Measurements from ENCODE around the gene GNRH2.
"Not testable (repeated sequence)": the region's sequence is repeated elsewhere in the genome, so short reads cannot be mapped to it uniquely, and the experiment has no call there.

Gene GNRH2

DNA sequence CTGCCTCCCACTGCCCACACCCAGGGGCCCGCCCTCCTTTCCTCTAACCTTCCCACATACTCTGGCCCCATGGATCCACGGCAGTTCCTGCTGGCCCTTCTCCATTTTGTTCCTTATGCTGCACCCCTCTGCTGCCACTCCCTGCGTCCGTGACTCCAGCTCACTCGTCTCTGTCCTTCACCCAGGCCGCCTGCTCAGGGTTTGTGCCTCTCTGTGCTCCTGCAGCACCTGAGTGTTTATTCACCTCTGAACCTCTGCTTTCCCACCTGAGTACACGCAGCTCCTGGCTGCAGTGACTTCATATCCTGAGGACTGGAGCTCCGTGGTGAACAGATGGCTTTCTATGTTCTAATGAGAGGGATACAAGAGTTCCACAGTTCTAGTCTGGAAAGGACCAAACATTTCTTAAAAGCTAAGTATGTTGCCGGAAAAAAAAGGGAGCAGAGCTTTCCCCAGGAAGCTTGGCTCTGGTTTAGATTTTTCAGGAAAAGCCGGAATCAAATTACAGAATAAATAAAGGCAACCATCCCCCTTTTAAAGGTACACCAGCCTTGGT is 1.5 kb upstream of the GNRH2 start:
- DNase-seq (ENCODE audit: low read depth in 1 of 2, low spot score in 1 of 2): no peak

DNA sequence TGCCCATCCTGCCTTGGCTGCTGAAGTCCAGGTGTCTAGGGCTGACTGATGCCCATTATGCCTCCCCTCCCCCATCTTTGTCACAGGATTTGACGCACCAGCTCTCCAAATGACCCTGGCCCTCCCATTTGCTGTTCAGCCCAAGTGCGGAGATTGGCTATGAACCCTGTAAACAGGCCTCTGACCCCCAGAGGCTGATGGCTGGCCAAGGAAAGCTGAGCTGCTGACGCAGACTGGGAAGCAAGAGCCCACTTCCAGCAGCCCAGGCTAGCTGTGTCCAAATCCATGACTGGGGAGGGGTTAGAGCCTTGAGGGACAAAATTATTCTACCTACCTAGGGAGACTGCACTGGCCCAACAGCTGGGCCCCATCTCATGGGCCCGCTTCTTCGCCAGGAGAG is 797 bp upstream of the GNRH2 start:
- DNase-seq (ENCODE audit: low read depth in 1 of 2, low spot score in 1 of 2): no peak

DNA sequence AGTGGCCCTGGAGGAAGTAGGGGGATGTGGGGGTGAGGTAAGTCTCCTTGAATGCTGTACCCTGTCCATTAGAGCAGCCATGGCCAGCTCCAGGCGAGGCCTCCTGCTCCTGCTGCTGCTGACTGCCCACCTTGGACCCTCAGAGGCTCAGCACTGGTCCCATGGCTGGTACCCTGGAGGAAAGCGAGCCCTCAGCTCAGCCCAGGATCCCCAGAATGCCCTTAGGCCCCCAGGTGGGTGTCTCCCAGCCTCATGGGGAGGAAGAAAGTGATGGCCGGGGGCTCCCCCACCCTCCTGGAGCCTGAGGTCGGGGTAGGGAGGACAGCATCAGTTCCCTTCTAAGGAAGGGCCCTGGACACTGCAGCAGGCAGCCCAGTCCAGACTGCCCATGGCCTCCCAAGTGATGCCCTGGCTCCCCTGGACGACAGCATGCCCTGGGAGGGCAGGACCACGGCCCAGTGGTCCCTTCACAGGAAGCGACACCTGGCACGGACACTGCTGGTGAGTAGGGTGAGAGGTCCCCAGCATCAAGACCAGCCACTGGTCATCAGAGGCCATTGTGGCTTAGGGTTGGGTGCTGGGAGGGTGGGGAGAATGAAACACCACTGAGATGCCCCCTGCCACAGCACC is 1.0 kb downstream of the GNRH2 start:
- no peak for DNase-seq (ENCODE audit: low read depth in 1 of 2, low spot score in 1 of 2)

DNA sequence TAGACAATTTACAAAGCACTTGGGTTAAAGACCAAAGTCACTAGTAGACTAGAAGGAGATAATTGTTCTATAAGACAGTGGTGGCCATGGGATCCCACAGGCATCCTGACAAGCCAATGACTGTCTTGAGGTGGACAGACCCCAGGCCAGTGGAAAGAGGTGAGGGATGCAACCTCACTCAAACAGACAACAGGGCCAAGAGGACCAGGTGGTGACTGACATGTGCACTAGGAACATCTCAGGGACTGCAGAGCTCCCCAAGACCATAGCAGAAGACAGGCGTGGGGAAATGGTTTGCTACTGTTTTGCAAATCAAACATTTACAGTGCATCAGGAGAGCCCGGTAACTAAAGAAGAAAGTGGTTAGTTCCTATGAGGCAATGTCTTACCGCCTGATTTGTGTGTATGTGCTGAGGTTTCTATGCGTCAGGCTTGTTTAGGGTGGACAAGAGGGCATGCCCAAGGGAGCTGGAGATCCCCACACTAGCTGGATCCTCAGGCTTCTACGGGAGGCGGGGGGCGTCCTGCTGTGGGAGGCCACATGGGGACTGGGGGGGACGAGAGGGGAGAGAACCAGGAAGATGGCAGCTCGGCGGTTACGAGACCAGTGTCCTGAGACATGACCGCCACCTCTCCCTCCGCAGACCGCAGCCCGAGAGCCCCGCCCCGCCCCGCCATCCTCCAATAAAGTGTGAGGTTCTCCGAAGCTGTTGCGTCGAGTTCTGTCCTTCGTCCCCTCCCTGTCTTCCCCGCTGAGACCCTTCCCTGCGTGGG is 1.8 kb downstream of the GNRH2 start:
- DNase-seq (ENCODE audit: low read depth in 1 of 2, low spot score in 1 of 2): no peak

DNA sequence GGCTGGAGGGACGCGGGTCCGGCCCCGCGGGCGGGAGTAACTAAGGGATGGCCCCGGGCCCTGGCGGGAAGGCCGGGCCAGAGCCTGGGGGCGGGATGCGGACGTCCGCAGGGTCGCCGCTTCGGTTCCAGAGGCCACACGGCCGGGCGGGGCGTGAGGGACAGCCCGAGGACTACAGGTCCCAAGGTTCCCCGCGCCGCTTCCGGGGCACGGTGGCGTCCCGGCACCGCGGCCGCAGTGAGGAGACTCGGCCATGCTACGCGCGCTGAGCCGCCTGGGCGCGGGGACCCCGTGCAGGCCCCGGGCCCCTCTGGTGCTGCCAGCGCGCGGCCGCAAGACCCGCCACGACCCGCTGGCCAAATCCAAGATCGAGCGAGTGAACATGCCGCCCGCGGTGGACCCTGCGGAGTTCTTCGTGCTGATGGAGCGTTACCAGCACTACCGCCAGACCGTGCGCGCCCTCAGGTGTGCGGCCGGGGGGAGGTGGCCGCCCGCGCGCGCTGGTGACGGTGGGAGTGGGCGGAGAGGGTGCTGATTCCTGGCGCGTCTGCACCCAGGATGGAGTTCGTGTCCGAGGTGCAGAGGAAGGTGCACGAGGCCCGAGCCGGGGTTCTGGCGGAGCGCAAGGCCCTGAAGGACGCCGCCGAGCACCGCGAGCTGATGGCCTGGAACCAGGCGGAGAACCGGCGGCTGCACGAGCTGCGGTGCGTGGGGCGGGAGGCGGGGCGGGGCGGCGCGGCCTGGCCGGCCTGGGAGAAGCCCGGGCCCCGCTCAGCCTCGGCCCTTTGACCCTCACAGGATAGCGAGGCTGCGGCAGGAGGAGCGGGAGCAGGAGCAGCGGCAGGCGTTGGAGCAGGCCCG is 2.6 kb downstream of the GNRH2 start, which contains the start of gene MRPS26:
MRPS26 (plus strand) TSS at position 237 of the 861 bp plus-strand sequence; CDS start at position 254, 17 bp downstream.
- DNase-seq (ENCODE audit: low read depth in 1 of 2, low spot score in 1 of 2): peak; percentile 56 to 74

DNA sequence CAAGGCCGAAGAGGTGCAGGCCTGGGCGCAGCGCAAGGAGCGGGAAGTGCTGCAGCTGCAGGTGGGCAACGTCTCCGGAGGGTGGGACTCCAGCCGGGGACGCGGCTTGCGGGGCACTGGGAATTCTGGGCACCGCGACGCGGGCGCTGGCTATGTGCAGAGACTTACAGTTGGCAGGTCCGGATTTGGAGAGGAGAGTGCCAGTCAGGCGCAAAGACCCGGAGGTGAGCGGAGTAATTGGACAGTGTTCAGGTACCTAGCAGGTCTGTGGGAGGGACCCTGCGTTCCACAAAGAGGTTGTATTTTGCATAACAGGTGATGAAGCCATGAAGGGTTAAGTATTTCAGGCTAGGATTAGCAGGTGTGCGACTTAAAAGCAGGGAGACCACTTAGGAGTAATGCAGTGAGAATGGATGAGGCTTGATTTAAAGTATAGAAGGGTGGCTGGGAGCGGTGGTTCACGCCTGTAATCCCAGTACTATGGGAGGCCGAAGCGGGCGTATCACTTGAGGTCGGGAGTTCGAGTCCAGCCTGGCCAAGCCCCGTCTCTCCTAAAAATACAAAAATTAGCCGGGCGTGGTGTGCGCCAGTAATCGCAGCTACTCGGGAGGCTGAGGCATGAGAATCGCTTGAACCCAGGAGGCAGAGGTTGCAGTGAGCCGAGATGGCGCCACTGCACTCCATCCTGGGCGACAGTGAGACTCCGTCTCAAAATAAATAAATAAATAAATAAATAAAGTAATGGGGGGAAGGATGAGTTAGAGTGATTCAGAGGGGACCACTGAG is 3.4 kb downstream of the GNRH2 start:
- no peak for DNase-seq (ENCODE audit: low read depth in 1 of 2, low spot score in 1 of 2)

DNA sequence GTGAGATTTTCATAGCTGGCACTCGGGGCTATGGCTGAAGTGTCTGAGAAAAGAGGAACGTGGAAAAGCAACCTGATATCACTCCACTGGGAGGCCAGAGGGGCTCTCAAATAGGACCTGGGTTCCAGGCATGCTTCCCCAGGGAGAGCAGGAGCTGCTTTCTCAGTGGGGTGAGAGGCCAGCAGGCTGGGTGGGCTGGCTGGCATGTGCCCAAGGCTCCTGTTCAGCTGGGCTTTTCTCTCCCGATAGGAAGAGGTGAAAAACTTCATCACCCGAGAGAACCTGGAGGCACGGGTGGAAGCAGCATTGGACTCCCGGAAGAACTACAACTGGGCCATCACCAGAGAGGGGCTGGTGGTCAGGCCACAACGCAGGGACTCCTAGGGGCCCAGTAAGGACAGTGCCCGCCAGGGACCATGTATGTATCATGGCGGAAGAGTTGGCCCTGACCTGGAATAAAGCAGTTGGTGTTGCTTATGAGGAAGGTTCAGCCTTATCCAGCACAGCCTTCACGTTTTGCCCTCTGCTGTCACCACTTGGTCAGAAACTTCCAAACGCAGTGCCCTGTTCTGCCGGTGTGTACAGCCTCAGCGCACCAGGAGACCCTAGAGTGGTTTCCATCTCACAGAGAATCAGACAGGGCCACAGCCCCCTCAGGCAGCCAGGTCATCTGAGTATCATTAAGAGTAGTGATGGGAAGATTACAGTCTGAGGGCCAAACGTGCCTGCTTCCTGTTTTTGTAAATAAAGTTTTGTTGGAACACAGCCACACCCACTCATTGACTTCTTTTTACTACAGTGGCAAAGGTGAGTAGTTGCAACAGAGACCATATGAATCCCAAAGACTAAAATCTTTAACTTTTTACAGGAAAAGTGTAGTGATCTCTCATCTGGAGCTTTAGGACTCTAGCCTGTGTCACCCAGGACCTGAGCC is 4.3 kb downstream of the GNRH2 start:
- DNase-seq (ENCODE audit: low read depth in 1 of 2, low spot score in 1 of 2): no peak

DNA sequence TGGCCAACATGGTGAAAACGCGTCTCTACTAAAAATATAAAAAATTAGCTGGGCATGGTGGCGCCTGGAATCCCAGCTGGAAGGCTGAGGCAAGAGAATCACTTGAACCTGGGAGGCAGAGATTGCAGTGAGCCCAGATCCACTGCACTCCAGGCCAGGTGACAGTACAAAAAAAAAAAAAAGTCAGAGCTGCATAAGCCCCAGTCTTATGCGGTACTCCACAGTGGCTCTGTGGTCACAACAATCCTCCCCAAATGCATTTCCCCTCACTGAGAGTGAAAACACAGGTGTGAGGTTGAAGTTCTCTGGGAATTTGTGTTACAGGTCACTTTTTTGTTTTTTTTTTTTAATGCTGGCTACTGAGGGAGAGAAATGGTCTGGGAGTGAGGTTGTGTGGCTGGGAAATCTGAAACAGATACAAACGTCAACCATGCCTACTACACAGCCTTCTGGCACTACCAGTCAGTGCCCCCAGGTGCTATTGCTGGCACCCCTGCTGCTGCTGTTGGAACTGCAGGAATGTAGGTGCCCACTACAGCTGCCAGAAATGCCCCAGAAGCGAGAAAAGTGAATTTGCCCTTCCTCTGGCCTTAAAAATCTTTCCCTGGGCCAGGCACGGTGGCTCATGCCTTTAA is 8.1 kb downstream of the GNRH2 start:
- no peak for DNase-seq (ENCODE audit: low read depth in 1 of 2, low spot score in 1 of 2)

DNA sequence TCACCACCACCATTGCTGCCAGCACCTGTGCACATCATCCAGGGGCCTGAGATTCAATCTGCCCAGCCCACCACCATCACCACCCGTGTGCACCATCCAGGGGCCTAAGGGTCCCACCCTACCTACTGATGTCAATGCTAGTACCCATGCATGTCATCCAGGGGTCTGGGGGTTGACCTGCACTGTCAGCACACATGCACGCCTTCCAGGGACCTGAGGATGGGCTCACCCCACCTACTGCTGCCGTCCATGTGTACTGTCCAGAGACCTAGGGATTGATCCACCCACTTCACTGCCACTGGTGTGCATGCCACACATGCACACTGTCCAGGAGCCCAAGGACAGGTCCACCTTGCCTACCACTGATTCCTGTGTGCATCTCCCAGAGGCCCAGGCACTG is 16.1 kb downstream of the GNRH2 start:
- DNase-seq (ENCODE audit: low read depth in 1 of 2, low spot score in 1 of 2): no peak

DNA sequence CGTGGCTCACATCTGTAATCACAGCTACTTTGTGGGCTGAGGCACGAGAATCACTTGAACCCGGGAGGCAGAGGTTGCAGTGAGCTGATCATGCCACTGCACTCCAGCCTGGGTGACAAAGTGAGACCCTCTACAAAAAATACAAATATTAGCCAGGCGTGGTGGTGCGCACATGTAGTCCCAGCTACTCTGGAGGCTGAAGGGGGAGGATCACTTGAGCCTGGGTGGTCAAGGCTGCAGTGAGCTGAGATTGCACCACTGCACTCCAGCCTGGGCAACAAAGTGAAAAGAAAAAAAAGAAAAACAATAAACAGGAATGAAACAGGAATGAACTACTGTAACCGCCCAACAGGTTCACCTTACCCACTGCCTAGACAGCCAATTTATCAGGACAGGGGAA is 20.7 kb downstream of the GNRH2 start:
- not testable (repeated sequence) for DNase-seq (ENCODE audit: low read depth in 1 of 2, low spot score in 1 of 2)

DNA sequence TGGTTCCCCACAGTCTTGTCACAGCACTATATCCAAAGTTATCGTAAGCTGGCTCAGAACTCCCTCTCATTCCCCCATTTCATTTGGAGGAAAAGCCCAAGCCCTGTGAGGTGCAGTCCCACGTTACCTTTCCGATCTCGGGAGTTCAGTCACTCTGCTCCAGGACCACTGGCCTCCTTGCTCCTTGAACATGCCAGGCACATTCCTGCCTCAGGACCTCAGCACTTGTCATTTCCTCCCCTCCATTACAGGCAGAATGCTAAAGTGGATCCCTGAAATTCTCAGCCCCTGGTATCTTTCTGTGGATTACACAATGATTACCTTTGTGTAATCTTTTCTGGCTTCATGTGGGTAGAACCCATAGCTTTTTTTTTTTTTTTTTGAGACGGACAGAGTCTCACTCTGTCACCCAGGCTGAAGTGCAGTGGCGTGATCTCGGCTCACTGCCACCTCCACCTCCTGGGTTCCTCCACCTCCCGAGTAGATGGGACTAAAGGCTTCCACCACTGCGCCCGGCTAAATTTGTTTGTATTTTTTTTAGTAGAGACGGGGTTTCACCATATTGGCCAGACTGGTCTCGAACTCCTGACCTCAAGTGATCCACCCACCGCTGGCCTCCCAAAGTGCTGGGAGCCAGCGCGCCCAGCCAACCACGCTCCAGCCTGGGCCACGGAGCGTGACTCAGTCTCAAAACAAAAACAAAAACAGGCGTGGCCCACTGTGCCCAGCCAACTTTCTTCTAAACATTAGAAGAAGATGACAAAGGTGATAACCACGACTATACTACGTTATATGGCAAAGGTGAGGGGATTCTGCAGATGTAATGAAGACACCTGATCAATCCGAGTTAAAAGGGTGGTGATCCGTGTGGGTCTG is 24.0 kb downstream of the GNRH2 start:
- no peak for DNase-seq (ENCODE audit: low read depth in 1 of 2, low spot score in 1 of 2)

DNA sequence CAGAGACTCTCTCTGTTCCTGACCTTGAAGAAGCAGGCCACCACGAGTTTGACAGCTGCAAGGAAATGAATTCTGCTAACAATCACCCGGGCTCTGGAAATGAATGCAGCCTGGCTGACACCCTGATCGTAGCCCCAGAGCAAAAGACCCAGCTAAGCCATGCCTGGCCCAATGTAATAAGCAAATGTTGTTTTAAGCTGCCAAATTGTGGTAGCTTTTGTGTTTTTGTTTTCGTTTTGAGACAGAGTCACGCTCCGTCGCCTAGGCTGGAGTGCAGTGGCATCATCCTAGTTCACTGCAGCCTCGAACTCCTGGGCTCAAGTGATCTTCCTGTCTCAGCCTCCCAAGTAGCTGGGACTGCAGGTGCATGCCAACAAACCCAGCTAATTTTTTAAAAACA is 24.7 kb downstream of the GNRH2 start:
- no peak for DNase-seq (ENCODE audit: low read depth in 1 of 2, low spot score in 1 of 2)

DNA sequence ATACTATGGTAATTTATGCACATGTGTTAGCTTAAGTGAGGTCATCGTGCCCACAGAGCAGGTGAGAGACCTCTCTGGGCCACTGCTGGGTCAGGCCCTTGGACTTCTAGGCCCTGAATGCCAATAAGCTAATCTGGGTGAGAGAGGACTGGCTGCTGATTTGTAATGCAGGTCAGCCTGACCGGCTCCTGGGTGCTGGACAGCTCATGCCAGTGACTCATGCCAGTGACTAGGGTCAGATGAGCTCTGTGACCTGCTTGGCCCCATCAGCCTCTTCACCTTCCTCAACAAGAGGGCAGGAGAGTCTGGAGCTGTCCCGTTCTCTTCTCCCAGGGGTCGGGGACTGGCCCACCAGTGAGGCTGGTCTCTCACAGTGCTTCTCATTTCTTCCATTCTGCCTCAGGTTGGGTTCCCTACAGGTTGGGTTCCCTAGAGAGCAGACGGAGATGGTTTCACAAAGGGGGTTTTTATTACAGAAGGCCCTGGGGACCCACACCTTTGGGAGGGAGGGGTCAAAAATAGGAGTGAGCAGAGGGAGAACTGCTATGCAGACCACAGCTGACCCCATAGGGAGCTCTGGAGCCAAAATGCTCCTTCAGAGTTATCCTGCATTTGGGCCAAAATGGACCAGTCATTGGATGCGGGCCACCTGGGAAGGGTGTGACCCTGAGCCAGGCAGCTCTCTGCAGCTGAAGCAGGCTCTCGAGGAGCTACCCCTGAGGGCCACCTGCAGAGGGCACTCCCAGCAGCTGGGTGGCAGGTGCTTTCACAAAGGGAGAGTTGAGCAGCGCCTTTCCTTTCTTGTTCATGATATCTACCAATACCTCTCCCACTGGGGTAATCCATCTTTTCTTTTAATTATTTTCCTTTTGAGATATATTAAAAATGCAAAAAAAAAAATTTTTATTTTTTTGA is 25.8 kb downstream of the GNRH2 start:
- DNase-seq (ENCODE audit: low read depth in 1 of 2, low spot score in 1 of 2): no peak

DNA sequence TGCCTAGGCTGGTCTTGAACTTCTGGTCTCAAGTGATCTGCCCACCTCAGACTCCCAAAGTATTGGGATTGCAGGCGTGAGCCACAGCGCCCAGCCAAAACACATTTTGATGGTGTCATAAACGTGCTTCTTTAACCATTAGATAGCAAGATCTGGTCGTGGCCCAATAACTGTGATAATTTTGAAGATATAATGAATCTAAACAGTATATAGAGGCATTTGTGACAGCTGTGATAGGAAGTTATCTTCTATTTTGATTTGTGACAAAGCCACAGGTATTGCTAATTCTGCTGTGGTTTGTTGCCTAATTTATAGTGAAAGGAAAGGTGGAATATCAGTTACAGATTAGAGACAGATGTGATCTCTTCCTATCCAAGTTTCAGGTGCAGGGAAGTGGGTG is 27.3 kb downstream of the GNRH2 start:
- no peak for DNase-seq (ENCODE audit: low read depth in 1 of 2, low spot score in 1 of 2)

DNA sequence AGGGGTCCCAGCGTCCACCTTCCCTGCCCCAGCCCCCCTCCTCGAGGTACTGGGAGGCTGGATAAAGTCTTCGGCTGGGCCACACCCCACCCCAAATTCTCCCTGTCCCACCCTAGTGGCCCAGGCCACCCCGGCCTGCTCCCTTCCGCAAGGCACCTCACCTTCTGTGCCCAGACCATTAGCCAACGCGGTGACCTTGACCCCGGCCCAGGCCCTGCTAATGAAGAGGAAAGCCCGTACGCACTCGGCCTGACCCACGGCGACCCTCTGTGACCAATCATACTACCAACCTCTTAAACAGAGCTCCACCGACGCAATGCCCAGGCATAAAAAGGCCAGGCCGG is 27.8 kb downstream of the GNRH2 start:
- no peak for DNase-seq (ENCODE audit: low read depth in 1 of 2, low spot score in 1 of 2)

DNA sequence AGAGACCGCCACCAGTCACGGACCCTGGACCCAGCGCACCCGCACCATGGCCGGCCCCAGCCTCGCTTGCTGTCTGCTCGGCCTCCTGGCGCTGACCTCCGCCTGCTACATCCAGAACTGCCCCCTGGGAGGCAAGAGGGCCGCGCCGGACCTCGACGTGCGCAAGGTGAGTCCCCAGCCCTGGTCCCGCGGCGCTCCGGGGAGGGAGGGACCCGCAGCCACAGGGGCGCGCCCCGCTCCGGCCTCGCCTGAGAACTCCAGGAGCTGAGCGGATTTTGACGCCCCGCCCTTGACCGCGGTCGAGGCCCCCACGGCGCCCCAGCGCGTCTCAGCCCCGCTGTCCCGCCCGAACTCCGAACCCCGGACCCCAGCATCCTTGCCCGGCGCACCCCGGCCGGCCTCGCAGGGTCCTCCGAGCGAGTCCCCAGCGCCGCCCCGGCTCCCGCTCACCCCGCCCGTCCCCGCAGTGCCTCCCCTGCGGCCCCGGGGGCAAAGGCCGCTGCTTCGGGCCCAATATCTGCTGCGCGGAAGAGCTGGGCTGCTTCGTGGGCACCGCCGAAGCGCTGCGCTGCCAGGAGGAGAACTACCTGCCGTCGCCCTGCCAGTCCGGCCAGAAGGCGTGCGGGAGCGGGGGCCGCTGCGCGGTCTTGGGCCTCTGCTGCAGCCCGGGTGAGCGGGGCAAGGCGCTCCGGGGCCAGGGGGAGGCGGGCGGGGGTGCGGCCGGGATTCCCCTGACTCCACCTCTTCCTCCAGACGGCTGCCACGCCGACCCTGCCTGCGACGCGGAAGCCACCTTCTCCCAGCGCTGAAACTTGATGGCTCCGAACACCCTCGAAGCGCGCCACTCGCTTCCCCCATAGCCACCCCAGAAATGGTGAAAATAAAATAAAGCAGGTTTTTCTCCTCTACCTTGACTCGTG is 28.4 kb downstream of the GNRH2 start, which contains the start of gene OXT:
OXT (plus strand) TSS at position 11 of the 920 bp plus-strand sequence; CDS start at position 47, 36 bp downstream.
- peak; percentile 59 to 61 for DNase-seq (ENCODE audit: low read depth in 1 of 2, low spot score in 1 of 2)

Measured in stimulated activated CD4-positive, alpha-beta T cell treated with anti-CD3 and anti-CD28 coated beads, Interleukin-15, amount 100 ng/mL, for 1 hour (primary cell).